GM19238 (cell line): Measurements from ENCODE around the gene ZNF821.
A peak's percentile ranks its signal among the peaks of the same experiment; 100 is the strongest.
"Not testable (repeated sequence)": the region's sequence is repeated elsewhere in the genome, so short reads cannot be mapped to it uniquely, and the experiment has no call there.

Source experiments
- DNase-seq: peaks from one replicate; pipeline ENCODE4 v3.0.0; 2011; ENCODE audit warnings: low spot score; ENCODE audit not compliant: insufficient read length

ZNF821 gene, protein sequence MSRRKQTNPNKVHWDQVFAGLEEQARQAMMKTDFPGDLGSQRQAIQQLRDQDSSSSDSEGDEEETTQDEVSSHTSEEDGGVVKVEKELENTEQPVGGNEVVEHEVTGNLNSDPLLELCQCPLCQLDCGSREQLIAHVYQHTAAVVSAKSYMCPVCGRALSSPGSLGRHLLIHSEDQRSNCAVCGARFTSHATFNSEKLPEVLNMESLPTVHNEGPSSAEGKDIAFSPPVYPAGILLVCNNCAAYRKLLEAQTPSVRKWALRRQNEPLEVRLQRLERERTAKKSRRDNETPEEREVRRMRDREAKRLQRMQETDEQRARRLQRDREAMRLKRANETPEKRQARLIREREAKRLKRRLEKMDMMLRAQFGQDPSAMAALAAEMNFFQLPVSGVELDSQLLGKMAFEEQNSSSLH

DNA sequence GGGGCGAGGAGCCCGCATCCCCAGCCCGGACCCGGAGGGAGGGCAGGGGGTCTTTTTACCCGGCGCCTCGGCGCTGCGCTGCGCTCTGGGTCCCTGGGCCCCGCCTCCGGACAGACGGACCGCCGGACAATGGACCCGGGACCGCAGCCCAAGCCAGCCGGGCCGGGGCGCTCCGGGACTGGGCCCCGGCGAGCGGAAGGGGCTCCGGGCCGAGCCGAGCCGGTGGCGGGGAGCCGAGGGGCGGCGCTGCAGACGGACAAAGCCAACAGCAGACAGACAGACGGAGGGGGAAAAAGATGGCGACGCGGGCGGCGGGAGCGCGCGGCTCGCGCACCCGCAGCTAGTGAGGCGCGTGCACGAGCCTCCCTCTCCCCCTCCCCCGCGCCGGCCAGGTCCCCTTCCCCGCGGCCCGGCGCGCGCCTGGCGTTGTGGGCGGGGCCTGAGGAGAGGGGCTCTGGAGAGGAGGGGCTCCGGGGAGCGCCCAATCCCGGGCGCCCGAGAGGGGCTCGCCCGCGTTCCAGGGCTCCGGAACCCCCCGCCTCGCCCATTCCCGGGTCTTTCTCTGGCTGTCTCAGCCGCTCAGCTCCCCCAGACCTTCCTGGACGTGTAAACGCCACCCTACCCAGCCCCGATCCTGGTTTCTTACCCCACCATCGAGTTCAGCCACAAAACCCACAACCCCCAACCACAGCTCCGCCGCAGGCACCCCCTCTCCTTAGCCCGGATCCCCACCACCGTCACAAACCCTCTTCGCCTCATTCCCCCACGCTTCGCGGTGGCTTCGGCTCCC lies at the start of gene ZNF821:
TSS of gene ZNF821 (minus strand) at position 334 of the 790 bp plus-strand sequence. CDS start 4,236 bp downstream, outside the sequence.
- peak; percentile 80 for DNase-seq

DNA sequence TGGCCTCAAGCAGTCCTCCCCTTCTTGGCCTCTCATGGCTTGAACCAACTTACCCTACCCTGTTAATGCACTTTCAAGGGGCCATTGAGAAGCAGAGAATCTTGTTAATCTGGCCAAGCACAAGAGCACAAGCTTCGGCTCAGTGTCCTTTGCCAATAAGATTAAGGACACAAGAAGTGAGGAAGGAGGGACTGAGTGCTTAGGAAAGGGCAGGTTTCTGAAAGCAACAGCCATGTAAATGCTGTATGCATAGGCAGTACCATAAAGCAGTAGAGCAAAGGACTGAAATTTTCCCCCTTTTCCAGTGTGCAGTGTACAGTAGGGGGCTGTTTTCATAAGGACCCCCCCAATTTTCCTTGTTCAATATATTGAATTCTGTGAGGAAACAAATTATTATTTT lies 49.0 kb upstream of the ZNF821 start:
- DNase-seq = no peak

DNA sequence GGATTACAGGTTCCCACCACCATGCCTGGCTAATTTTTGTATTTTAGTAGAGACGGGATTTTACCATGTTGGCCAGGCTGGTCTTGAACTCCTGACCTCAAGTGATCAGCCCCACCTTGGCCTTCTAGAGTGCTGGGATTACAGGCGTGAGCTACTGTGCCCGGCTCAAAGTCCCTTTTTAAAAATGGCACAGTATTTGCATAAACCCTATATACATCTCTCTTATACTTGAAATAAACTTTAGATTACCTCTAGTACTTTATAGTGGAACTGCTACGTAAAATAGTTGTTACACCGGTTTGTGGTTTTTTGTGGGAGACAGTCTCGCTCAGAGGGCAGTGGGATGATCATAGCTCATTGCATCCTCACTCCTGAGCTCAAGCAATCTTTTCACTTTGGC lies 47.6 kb upstream of the ZNF821 start:
- no peak for DNase-seq

DNA sequence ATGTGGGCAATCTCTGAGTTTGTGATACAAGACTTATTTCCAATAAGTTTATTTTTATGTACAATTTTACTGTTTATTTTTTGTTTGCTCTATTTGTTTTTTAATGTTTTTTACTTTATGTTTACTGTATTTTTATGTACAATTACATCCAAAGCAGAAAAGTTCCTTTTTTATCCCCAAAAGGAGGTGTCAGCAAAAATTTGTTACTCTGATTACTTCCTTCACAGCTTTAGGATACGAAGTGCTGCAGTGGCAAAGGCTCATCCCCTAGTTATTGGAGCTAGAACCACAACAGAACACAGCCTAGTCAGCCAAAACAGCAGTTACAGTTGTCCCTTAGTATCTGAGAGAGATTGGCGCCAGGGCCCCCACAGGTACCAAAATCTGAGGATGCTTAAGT lies 47.0 kb upstream of the ZNF821 start:
- DNase-seq = no peak

DNA sequence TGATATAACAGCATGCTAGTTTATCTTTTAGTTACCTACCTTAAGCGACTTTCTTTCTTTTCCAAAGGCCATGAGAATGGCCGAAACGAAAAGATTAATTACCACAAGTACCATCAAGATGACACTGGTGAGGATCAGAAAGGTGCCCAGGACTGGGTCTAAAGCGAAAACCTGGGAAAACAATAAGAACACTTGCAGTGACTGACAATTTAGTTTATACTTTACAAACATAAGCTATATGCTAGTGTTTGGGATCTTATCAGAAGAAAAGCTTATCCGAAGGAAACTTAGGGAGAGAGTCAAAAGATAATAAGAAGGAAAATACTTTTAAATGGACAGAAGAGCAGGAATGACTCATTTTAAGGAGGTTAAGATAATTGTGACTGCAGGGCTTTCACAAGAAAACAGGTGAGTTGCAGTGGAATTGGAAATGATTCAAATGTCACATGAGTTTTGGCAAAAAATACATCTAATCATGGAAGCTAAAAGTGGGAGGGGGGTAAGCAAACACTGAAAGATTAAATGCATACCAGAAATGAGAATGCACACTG lies 46.1 kb upstream of the ZNF821 start:
- DNase-seq = no peak

DNA sequence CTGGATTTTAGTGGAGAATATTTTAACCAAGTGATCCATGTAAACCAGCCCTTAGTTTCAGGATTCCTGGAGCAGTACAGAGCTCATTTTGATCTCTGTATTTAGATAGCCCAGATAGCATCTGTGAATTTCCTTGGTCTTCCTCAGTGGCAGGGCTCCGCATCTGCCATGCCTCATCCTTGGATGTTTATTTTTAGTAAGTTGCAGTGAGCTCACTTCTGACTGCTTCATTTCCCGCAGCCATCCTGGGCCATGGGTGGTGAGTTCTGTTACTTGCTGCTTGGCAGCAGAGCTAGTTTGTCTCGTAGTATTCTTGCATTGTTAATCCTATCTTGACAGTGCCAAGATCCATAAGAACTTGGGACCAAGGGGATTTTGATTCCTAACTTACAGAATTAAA lies 45.1 kb upstream of the ZNF821 start:
- no peak for DNase-seq

DNA sequence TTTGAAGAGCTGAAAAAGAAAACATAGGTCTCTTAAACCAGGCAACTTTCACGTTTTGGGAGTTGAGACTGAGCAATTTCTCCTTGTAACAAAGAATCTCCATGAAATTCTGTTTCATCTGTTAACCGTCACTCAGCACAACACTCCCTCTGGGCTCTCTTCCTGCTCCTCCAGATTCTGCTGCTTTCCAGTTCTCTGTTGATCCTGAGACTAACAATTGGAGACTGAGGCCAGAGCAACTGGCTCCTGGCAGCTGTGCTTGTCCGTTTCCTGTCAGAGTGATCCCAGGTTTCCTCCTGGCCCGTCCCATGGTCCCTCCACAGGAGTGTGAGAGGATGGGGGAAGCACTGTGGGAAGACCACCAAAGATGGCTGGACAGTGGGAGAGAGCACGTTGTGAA lies 43.8 kb upstream of the ZNF821 start:
- DNase-seq = no peak

DNA sequence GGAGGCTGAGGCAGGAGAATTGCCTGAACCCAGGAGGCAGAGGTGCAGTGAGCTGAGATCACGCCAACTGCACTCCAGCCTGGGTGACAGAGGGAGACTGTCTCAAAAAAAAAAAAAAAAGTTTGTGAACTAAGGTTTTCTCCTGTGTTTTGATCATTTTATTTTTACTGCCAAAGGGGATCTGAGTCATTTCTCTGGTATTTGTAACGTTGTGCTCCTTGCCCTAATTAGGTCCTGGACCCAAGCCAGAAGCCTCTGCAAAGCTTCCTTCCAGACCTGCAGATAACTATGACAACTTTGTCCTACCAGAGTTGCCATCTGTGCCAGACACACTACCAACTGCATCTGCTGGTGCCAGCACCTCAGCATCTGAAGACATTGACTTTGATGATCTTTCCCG lies 43.4 kb upstream of the ZNF821 start:
- DNase-seq = no peak

DNA sequence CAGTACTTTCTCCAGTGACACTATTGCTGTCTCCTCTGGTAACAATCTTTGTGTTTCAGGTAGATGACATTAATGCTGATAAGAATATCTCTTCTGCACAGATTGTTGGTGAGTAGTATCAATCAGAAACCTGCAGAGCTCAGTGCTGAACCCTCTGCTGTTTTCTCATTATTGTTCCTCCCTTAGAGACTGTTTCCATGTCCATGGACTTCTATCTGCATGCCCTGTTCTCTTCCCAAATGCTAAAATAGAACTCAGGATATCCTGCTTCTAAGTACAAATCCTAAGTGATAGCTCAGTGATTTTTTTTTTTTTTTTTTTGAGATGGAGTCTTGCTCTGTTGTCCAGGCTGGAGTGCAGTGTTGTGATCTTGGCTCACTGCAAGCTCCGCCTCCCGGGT lies 40.7 kb upstream of the ZNF821 start:
- no peak for DNase-seq

DNA sequence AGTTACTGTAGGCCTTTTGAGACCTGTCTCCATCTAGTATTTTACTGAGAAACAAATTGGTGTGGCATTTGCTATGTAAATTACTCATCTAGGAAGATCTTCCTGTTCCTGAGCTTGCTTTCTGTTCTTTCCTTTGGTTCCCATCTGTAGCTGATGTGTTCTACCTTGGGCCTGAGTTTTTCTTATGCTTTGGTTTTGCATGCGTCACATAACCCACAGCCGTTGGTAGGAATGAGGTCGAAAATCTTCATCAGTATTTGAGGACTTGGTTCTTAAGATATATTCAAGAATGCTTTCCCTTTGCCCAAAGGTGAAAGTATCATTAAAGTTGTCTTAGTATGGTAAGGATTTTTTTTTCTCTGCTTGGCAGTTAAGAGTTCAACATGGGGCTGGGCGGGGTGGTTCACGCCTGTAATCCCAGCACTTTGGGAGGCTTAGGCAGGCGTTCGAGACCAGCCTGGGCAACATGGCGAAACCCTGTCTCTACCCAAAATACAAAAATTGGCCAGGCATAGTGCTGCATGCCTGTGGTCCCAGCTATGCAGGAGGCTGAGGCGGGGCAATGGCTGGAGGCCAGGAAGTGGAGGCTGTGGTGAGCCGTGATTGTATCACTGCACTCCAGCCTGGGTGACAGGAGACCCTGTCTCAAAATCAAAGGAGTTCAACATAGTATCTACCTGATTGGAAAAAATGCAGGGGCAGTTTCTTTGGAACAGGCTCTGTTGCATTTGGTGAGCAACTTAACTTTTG lies 40.1 kb upstream of the ZNF821 start:
- DNase-seq = no peak

DNA sequence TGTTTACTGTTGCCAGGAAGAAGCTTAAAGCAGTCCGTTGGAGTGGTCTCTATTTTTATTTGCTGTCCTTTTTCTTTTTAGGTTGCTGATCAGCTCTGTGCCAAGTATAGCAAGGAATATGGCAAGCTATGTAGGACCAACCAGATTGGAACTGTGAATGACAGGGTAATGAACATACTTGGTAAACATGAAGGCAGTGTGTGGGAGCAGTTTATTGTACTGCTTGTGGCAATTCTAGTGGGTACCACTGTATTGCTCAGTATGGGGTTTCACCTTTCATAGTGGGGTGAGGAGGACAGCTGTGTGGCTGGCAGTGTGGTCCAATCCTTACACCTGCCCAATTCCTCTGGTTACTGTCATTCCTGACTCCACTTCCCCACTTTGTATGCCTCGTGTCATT lies 36.7 kb upstream of the ZNF821 start:
- DNase-seq = no peak

DNA sequence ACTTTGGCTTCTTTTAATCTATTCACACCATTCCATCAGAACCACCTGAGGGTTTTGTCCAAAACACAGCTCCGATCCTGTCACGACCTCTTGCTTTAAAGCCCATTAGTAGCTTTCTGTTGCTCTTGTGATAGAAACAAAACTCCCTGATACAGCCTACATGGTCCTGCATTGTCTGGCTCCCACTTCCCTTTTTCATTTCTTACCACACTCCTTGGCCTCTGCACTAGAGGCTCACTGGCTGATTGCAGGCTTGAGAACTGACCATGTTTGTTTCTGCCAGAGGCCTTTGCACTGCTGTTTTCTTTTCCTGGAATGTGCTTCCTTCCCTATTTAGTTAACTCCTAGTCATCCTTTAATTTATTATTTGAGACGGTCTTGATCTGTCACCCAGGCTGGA lies 35.1 kb upstream of the ZNF821 start:
- peak; percentile 23 for DNase-seq

DNA sequence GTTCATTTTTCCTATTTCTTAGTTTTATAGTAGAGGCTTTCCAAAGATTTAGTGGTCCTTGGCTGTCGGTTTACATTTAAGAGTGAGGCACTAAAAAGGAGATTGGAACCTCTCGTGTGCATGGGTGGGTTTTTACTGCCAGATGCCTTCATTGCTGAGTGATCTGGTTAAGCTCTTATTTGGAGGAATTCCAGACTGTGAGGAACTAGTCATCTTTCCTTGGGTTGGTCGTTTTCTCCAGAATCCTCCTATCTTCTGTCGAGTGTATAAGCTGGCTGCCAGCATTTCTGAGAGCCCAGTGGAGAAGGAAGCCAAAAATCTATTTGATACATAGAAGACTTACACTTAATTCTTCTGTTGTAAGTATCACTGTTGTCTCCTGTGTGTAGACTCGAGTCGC lies 33.9 kb upstream of the ZNF821 start:
- DNase-seq = no peak

DNA sequence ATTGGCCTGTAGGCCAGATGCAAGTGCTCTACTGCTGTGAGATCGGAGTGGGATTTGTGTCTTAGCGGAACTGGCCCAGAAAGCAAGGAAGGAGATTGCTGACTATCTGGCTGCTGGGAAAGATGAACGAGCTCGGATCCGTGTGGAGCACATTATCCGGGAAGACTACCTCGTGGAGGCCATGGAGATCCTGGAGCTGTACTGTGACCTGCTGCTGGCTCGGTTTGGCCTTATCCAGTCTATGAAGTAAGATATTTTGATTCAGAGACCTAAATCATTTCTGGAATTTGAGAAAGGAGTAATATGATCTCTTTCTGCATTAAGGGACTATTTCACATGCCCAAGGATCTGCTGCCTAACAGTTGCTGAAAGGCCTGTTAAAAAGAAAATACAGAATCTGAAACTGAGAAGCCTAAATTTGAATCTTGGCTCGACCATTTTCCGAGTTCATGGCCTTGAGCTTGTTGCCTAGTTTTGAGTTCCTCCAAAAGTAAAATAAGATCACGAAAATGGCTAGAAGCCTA lies 32.5 kb upstream of the ZNF821 start:
- no peak for DNase-seq

DNA sequence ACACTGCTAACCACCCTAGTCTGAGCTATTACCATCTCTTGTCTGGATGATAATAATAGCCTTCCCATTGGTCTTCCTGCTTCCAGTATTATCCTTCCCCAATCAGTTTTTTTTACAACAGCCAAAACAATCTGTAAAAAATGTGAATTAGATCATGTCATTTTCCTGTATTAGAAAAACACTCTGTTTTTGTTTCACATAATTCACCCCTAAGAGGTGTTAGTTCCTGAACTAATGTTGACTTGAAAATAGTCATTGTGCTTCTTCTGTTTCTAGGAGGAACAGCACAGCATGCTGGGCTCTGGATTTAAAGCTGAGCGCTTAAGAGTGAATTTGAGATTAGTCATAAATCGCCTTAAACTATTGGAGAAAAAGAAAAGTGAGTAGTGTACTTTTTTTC lies 31.4 kb upstream of the ZNF821 start:
- DNase-seq = no peak

DNA sequence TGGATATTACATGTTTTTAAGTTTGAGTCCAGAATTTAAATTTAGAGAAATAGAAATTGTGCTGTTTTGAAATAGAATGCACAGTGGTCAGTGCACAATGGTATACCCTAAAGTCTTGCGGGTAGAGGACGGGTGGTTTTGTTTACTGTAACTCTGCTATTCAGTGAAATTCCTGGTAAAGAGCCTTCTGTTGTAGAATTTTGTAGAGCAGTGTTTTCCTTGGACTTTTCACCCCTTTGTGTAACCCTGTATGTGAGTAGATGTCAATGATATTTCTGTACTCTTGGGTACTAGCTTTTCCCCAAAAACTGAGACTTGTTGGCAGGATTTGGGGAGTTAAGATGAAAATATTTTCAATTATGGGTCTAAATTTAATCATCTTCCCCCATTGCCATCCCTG lies 30.8 kb upstream of the ZNF821 start:
- DNase-seq = no peak

DNA sequence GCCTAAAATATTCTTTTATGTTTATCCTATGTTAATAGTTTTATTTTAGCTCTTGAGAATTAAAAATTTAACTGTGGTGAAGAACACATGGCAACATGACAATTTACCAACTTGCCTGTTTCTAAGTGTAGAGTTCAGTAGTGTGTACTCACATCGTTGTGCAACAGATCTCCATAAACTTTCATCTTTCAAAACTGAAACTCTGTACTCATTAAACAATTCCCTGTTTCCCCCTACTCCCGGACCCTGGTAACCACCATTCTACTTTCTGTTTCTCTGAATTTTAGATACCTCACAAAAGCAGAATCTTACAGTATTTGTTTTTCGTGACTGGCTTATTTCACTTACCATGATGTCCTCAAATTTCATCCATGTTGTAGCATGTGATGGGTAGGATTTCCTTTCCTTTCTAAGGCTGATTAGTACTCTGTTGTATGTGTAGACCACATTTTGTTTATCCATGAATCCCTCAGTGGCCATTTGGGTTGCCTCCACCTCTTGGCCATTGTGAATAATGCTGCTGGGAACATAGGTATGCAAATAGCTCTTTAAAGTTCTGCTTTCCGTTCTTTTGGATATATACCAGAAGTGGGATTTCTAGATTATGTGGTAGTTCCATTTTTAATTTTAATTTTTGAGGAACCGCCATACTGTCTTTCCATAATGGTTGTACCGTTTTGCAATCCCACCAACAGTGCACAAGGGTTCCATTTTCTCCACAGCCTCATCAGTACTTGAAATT lies 28.7 kb upstream of the ZNF821 start:
- DNase-seq = no peak

DNA sequence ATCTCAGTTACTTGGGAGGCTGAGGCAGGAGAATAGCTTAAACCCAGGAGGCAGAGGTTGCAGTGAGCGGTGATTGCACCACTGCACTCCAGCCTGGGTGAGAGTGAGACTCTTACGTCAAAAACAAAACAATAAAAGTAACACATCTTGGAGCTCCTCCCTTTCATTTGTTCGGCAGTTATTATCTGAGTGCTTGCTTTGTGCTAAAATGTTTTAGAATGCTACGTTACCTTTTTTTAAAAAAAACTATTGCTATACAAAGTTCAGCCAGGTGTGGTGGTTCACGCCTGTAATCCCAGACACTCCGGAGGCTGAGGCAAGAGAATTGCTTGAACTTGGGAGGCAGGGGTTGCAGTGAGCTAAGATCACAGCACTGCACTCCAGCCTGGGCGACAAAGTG lies 27.1 kb upstream of the ZNF821 start:
- DNase-seq = no peak

DNA sequence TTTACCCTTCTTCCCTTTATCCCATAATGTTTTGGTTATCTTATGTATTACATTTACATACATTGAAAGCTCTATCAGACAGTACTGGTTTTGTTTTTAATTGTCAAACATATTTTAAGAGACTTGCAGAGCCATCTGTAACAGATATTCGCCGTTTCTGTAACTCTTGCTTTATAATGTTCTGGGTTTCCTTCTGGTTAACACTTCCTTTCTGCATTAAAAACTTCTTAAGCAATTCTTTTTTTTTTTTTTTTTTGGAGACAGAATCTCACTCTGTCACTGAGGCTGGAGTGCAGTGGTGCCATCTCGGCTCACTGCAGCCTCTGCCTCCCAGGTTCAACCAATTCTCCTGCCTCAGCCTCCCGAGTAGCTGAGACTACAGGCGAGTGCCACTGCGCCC lies 21.8 kb upstream of the ZNF821 start:
- DNase-seq = not testable (repeated sequence)

DNA sequence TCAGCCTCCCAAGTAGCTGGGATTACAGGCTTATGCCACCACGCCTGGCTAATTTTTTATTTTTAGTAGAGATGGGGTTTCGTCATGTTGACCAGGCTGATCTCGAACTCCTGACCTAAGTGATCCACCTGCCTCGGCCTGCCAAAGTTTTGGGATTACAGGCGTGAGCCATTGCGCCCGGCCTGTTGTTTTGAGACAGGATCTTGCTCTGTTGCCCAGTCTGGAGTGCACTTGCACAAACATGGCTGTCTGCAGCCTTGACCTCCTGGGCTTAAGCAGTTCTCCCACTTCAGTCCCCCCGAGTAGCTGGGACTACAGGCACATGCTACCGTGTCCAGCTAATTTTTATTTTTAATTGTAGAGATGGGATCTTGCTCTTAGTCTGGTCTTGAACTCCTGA lies 20.3 kb upstream of the ZNF821 start:
- no peak for DNase-seq

DNA sequence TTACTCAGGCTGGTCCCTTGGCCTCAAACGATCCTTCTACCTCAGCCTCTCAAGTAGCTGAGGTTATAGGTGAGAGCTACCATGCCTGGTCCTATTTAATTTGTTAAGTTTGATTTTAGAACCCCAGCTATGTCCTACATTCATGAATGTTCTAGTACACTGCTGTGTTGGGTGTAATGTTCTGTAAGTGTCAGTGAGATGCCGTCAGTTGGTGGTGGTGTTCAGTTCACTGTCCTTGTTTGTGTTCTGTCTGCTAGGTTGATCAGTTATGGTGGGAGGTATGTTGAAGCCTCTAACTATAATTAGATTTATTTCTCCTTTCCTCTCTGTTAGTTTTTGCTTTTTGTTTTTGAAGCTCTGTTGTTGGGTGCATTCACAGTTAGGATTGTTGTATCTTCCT lies 19.6 kb upstream of the ZNF821 start:
- no peak for DNase-seq
